HuH-7 (cell line): ENCODE results near the gene IFT122.

Experiments used
- DNase-seq: peaks from one replicate; pipeline ENCODE4 v3.0.0; 2011; ENCODE audit warnings: low spot score

Gene IFT122

GRCh38 chr3:129441215-129441614 lies 1.2 kb downstream of the IFT122 start:
- DNase-seq = no peak

DNA sequence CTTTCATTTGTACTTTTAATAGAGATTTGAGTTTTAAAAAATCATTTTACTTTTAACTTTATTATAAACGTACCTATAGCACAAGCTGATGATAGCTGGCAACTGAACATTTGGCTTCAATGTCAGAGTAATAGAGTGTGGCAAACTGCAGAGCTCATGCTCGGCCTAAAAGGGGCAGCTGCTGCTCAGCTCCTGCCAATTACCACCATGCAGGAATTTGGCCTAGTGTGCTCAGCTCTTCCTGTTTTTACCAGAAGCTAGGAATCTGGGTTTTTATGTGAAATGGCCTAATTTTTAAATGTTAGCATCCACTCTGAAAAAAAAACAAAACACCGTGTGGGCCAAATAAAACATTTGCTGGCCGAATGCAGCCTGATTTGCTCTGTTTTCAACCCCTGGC lies 1.8 kb downstream of the IFT122 start:
- DNase-seq = no peak

DNA sequence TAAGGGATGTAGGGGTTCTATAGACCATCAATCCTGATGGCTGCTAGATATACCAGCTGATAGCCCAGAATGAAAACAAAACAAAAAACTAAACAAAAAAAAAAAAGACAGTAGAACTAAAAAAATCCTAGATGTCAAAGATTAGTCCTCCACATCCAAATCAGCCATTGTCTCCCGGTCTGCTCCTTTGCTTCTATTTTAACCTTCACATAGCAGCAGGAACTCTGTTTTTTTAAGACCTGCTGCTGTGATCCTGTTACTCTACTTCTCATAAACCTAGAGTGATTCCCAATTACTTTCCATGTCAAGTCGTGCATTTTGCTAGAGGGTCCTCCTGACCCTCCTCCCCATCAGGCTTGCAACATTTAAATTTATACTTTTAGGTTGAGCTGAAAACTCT lies 2.5 kb downstream of the IFT122 start:
- no peak for DNase-seq

DNA sequence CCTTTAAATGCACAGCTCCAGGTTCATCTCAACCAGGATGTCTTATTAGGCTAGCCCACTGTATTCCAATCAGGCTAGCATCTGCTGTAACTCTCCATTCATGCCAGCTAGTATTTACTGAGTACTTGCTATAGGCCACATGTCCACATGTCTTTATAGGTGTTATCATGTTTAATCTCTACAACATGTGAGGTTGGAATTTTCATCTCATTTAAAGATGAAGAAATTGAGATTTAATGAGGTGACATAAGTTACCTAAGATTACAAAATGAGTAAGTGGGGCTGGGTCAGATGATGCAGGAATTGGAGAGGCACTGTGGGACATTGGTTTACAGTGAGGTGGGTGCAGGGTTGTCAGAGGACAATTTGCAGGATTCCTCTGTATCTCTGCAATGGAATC lies 2.9 kb downstream of the IFT122 start:
- DNase-seq = no peak

- no peak for DNase-seq
These were observed 5.4 kb downstream of the IFT122 start for GRCh38 chr3:129445471-129445870.

GRCh38 chr3:129446926-129447325 lies 6.9 kb downstream of the IFT122 start:
- DNase-seq = no peak

DNA sequence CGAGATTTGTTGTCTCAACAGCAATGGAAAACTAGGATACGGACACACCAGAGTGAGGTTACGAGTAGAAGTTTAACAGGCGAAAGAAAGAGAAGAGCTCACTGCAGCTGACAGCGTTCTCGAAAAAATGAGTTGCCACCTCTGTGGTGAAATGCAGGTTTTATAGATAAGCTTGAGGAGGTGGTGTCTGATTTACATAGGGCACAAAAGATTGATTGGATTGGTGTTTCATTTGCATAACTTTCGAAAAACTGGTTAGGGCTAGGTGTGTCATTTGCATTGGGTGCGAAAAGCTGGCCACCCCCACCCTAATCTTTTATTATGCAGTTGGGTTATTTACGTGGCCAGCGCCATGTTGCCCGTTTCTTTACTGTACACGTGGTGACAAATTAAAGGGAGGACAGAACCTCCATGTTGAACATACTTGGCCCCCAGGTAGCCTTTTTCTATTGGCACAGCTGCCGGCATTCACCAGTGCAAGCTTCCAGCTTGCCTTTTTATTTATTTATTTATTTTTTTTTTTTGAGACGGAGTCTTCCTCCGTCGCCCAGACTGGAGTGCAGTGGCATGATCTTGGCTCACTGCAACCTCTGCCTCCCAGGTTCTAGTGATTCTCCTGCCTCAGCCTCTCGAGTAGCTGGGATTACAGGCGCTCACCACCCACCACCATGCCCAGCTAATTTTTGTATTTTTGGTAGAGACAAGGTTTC lies 8.3 kb downstream of the IFT122 start:
- no peak for DNase-seq

DNA sequence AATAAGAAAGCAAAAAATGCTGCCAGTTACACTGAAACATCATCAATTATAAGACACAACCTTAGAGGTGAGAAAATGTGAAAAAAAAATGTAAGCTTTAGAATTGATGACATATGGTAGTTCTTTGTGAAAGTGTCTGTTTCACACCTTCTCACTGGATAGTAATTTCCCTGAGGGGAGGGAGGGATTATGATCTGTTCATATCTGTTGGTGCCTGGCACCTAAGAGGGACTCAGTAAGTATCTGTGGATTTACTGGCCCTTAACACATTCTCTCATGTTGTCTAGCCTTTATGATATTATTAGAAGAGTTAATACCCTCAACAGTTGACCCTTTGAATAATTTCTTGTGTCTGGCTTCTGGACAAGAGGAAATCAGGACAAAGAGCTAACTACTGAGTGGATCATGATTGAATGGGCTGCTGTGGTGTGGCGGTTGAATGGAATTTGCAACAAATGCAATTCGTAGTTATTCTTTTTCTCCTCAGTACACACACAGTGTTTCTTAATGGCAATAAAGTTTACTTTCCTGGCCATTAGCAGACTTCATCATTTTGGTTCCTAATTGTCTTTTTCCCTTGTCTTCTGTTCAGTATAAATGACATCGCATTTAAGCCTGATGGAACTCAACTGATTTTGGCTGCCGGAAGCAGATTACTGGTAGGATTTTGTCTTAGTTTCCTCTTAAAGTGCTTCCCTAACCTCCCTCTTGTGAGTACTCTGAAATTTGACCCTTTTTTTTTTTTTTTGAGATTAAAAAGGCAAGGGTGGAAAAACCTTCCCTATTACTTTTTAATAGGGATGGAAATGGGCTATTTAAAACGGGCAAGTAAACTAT lies 9.5 kb downstream of the IFT122 start:
- DNase-seq = no peak

- DNase-seq = no peak
These were observed 13.7 kb downstream of the IFT122 start for GRCh38 chr3:129453732-129454131.

- no peak for DNase-seq
These were observed 20.1 kb downstream of the IFT122 start for GRCh38 chr3:129460155-129460554.

- no peak for DNase-seq
These were observed 20.5 kb downstream of the IFT122 start for GRCh38 chr3:129460572-129460971.

- no peak for DNase-seq
These were observed 21.0 kb downstream of the IFT122 start for GRCh38 chr3:129461022-129461421.

DNA sequence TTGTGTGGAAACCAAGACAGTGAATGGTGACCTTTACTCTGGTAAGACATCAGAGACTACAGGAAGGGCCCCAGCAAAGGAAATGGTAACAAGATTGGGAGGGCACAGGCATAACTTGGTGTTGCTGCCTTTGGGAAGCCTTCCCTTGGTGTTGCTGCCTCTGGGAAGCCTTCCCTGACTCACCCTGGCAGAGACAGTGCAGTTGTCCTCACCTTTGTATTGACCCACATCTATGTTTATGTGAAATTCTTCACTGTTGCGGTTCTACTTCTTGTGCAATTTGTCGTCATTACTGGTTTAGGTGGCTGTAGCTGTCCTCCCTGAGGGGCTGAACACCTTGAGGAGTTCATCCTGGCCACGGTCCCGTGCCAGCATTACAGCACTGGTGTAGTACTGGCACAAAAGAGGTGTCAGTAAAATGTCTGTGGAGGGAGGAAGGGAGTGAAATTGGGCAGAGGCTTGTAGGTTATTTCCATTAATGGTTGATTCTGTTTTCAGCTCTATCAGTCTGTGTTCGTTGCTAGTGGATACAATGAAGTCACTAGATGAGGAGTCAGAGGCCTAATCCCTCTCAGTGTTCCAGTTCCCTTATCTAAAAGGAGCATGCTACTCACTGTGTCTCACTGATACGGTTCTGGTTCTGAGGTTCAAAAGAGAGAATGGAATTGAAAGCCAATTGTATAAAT lies 21.6 kb downstream of the IFT122 start:
- no peak for DNase-seq

GRCh38 chr3:129462361-129462968 lies 22.4 kb downstream of the IFT122 start:
- DNase-seq = peak; percentile 32

- no peak for DNase-seq
These were observed 23.1 kb downstream of the IFT122 start for GRCh38 chr3:129463094-129463493.

GRCh38 chr3:129463716-129464115 lies 23.7 kb downstream of the IFT122 start:
- DNase-seq = no peak

DNA sequence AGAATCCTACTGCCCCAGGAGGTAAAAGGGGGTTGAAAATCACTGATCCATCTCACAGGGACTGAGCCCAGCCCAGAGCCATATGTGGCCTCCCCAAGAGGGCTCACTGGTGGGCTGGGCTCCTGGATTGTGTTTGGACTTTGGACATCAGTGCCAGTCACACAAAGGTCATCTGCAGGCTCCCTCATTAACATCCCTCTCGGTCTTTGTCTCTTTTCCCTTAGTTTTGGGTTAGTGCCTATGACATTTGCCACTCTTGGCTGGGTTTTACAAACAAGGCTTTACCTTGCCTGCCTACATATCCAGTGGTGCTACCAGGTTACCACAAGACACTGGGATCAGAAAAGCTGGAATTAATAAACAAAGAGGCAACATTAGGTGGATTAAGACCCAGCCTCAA lies 27.9 kb downstream of the IFT122 start:
- peak; percentile 37 for DNase-seq

DNA sequence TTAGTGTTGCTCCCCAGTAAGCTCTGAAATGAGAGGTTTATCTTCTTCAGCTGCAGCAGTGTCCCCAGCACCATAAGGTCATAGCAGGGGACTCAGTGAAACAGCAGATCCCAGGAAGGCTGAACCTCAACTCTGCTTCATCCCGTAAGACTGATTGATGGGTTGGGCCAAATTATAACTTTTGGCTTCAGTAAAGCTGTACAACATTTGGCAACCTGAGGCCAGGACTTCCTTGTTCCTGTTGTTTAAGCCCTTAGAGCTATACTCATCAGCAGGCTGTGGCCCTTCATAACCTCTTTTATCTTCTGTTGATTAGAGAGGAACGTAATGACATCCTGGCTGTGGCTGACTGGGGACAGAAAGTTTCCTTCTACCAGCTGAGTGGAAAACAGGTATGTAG lies 29.0 kb downstream of the IFT122 start:
- DNase-seq = no peak

DNA sequence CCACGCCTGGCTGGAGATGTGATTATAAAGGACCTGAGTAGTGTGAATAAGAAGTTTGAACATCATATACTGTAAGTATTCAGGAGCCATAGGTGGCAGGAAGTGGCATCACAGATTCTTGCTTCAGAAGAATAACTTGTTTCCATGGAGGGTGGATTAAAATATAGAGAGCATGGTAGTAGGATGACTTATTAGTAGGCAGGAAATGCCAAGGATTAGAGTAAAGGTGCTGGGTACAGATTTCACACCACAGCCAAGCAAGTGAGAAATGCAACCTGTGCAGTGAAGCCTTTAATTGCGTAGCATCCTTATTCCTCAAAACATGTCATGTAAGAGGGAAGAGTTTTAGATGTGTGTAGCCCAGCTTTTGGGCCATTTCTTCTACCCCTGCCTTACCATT lies 30.8 kb downstream of the IFT122 start:
- no peak for DNase-seq

DNA sequence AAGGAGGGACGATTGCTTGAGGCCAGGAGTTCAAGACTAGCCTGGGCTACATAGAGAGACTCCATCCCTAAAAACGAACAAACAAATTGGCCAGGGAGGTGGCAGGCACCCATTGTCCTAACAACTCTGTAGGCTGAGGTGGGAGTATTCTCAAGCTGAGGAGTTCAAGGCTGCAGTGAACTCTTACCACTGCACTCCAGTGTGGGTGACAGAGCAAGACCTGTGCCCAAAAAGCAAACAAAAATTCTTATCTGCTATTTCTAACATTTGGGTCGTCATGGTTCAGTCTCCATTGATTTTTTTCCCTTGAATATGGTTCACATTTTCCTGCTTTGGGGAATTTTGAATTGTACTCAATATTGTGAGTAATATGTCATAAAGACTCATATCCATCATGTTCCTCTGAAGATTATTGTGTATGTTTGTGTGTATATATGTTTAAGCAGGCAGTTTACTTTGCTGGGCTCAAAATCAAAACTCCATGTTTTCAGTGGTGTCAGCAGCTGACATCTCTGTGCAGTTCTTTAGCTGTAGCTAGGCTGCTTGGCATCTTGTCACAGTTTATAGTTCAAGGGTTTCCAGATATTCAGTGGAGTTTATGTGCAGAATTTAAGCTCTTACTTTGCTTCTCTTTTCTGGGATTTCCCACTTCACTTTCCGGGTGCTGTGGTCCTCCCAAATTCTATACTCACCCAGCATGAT lies 33.2 kb downstream of the IFT122 start:
- no peak for DNase-seq

- no peak for DNase-seq
These were observed 33.7 kb downstream of the IFT122 start for GRCh38 chr3:129473769-129474152.
